Stimulated activated CD4-positive, alpha-beta T cell treated with anti-CD3 and anti-CD28 coated beads, Interleukin-2, amount 100 ng/mL, for 48 hours (primary cell): ENCODE results near the gene ZNF827.

Source experiments
- DNase-seq, 2 donors: peaks; one replicate each; pipeline ENCODE4 v3.0.0-alpha.2; 2020

ZNF827 gene

GRCh38 chr4:145934434-145935047 lies 4.1 kb downstream of the ZNF827 start:
- DNase-seq: no peak

DNA sequence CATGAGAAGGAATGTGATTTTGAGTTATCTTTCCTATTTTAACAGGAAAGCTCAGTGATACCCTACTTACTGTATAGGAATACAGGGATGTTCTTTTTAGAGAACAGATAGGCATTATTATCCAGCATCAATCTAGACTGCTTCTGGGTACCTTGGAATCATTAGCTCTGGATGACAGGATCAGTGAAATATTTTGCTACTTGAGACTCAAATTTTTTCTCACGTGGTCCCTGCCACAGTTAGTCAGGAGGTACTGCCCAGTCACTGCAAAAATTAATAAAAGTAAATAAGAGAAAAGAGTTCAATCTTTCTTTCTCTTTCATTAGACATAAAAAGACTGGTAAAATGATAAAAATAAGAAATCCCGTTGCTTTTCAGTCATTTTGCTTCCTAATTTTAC lies 5.5 kb downstream of the ZNF827 start:
- no peak for DNase-seq

GRCh38 chr4:145931403-145931802 lies 7.2 kb downstream of the ZNF827 start:
- no peak for DNase-seq

DNA sequence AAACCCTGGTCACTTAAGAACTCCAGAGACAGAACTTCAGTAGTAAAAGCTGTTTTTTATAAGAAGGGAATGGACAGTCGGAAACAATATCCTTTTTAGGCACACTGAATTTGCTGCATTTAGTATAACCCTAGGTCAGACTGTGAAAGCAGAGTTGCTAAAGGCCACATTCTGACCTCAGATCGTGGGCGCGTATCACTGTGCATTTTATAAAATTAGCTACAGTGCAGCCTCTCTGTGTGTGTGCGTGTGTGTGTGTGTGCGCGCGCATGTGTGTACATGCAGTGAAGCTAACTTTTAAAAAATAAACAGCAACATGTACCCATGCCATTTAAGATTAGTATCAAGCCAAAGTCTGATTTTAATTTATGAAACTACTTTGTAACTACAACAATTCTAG lies 8.0 kb downstream of the ZNF827 start:
- DNase-seq: no peak

DNA sequence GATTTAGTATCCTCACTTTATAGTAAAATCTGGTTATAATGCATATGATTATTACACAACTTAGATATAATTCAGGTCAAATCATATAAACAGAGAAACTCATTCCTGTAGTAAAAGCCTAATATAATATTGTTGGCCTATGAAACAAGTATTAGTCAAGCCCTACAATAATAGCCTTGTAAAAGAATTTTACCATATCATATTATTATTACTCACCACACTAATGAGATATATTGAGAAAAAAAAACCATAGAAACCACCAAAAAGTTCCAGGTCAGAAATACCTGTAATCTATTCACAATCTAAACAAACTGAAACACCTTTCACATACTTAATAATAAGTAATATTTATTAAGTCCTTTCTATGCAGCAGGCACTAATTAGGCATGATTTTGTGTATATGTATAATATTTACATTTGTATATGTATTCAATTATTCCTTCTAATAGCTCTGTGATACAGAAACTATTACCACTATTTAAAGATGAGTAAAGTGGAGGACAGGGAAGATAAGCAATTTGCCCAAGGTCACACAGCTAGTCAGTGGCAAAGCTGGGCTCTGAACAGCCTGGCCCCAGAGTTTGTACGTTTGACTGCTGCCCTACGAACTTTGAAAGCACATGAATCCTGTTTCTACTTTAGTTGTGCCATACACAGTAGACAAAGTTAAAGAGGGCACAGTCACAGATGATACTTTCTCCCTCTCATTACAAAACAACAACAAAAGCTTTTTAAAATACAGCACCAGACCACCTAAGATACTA lies 9.0 kb downstream of the ZNF827 start:
- DNase-seq: no peak

- no peak for DNase-seq
These were observed 9.9 kb downstream of the ZNF827 start for GRCh38 chr4:145928748-145929147.

DNA sequence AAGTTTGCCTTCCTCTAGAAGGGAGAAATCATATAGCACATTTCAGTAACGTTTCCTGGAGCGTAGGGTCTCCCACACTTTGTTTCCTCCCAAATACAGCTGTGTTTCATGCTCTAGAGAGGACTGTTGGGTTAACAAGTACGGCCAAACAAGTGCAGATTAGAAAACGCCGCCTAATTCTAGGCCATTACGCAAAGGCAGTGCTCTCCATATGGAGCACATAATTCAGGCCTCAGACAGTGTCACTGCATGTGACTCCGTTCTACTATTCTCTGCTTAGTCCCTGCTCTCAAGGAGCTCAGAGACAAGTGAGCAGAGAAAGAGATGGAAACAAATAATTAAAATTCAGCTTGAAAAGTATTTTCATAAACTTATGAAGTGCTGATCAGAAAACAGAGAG lies 11.6 kb downstream of the ZNF827 start:
- no peak for DNase-seq

DNA sequence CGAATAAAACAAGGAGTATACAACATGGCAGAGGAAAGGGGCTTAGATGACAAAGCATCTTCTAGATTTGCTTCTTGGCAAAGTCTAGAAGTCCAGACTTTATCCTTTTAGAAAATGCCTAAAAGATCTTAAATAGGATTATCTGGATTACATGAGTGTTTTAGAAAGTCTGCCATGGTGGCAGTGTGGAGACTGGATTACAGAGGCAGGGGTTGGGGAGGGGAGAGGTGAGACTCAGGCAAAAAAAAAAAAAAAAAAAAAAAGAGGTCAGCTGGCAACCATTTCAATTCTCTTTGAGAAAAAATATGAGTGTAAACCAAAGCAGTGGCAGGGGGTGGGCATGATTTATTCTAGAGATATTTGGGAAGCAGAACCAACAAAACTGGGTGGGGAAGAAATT lies 17.4 kb downstream of the ZNF827 start:
- no peak for DNase-seq

GRCh38 chr4:145920205-145920604 lies 18.4 kb downstream of the ZNF827 start:
- no peak for DNase-seq

DNA sequence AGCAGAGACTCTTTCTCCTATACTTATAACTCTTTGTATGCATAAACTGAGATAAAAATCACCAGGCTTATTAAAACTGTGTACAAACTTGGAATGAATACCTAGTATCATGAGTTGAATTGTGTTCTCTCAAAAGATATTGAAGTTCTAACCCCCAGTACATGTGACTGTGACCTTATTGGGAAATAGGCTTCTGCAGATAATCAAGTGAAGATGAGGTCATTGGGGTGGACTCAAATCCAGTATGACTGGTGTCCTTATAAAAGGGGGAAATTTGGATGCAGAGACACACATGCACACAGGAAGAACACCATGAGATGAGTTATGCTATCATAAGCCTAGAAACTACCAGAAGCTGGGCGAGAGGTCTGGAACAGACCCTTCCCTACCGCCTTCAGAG lies 26.2 kb downstream of the ZNF827 start:
- no peak for DNase-seq

DNA sequence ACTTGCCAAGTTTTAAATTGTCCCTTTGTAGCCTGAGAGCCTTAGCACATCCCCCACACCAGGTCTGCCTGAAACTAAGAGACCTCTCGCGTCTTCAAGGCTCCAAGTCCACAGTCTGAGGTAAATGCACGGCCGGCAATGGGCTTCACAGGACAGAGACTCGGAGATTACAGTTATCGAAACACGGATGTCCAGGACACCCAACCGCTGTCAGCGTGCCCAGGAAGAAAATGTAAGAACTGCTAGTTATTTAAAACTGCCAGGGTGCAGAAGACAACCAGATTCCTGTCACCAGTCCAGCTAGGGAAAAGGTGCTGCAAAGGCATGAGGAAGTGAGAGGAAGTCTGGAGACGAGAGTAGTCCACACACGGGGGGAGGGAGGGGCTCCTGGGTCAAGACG lies 28.9 kb downstream of the ZNF827 start:
- DNase-seq: no peak

DNA sequence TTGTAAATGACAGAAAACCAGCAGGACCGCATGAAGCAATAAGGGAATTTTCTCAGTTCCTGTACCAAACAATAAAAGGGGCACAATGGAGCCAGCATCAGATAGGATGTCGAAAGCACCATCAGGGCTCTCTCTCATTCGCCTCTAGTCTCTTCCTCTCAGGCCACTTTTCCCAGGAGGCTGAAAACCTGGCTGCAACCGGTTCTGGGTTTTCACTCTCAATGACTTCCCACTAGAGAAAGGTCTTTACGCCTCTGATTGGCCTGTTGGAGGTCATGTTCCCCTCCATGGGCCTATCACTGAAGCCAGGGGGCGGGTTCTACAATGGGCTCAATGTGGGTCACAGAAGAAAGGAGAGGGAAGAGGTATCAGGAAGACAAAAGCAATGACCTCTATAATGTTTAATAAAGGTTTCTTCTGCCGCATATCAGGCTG lies 29.3 kb downstream of the ZNF827 start:
- no peak for DNase-seq

- no peak for DNase-seq
These were observed 30.8 kb downstream of the ZNF827 start for GRCh38 chr4:145907812-145908211.

- no peak for DNase-seq
These were observed 31.2 kb downstream of the ZNF827 start for GRCh38 chr4:145907390-145907789.

DNA sequence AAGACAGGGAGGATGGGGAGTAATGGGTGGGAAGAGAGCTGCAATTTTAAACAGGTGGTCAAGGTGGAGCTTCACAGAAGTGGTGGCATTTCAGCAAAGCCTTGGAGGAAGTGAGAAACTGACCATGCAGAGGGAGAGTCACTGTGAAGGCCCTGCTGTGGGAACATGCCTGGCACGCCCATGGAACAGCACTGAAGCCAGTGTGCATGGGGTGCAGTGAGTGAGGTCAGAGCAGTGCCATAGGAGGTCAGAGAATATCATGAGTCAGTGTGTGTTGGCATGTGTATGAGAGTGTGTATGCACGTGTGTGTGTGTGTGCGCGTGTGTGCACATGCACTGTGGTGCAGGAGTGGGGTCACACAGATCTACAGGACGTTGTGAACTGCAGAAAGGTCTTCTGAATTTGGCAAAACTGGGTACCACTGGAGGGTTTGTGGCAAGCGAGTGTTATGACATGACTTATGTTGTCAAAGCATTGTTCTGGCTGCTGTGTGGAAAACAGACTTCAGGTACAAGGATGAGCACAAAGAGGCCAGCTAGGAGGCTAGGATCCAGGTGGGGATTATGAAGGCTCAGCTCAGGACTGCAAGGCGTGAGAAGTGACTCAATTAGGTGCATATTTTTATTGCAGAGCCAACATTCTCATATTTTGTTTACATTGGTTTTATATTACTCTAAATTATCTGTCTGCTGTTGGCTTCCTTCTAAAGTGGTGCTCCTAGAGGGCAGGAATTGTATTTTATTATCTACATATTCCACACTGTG lies 34.0 kb downstream of the ZNF827 start:
- DNase-seq: no peak

GRCh38 chr4:145902522-145902921 lies 36.1 kb downstream of the ZNF827 start:
- no peak for DNase-seq

- DNase-seq: no peak
These were observed 38.6 kb downstream of the ZNF827 start for GRCh38 chr4:145899886-145900460.

- no peak for DNase-seq
These were observed 39.6 kb downstream of the ZNF827 start for GRCh38 chr4:145898926-145899531.

DNA sequence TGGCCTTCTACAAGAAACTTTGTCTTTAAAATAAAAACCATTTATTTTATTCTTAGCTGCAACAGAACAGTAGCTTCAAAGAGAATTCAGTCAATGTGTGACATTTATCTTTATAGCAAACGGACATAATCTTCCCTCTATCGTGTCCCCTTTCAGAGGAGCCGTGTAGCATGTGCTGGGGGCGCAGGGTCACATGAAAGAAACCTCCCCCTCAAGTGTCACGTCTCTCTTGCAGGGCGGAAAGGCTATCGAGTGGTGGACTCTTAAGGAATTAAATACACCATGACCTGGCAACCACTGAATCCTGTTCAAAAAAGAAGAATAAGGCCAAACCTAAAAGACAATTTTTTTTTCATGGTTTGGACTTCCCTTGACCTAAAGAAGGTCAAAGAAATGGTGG lies 40.2 kb downstream of the ZNF827 start:
- no peak for DNase-seq

GRCh38 chr4:145895056-145895455 lies 43.6 kb downstream of the ZNF827 start:
- no peak for DNase-seq

DNA sequence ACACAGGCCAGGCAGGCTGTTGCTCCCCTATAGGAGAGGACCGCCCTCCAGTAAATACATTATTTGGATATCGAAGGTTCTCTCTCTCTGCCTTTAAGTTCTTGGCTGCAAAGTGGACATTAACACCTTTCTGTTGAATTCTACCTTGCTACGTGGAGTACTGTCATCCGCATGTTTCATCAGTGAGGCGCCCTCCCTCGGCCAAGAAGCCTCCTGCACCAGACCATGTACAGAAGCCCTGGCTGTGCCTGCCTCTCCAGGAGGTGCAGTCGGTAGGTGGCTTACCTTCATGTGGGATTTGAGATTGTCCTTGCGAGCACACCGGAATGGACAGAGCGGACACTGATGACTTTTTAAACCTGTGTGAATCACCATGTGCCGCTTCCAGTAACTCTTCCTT lies 46.7 kb downstream of the ZNF827 start:
- no peak for DNase-seq

GRCh38 chr4:145890689-145891088 lies 47.9 kb downstream of the ZNF827 start:
- DNase-seq: no peak

- no peak for DNase-seq
These were observed 50.2 kb downstream of the ZNF827 start for GRCh38 chr4:145888393-145888792.
